ENCODE results near the gene BDH1. TPM values are rescaled to one million over a fixed set of nuclear protein-coding genes. Genes with fewer than 3 reads are reported as not detected.

Gene BDH1
- total RNA-seq, 1 experiment from 2014 or later, result 80.5 TPM

GRCh38 chr3:197500812-197501211 lies 55.0 kb downstream of the BDH1 start:
- H3K4me2 ChIP-seq (ENCODE audit: low read depth, low read length, poor library complexity, severe bottlenecking), result no peak overlapping the region

GRCh38 chr3:197499427-197499826 lies 56.3 kb downstream of the BDH1 start:
- H3K9me2 ChIP-seq (replicated peaks; ENCODE audit: insufficient read depth, low read length), result no peaks in the 10 kb centered on the region
- no peak overlapping the region for H3K9ac ChIP-seq (ENCODE audit: low read length)
- H4K20me1 ChIP-seq (ENCODE audit: insufficient read depth, low read depth, low read length), result no peaks in the 10 kb centered on the region
- no peaks in the 10 kb centered on the region for H3K36me3 ChIP-seq (ENCODE audit: insufficient read depth, low read length)
- H3K4me2 ChIP-seq (ENCODE audit: low read depth, low read length, poor library complexity, severe bottlenecking), result no peak overlapping the region
- DNase-seq, result no peak
- no peak overlapping the region for H3K27ac ChIP-seq (ENCODE audit: low read length)
- no peaks in the 10 kb centered on the region for H3K9me3 ChIP-seq (ENCODE audit: low read length)
- peaks cover 11% of the 10 kb centered on the region for H3K4me1 ChIP-seq (ENCODE audit: low read length)
- no peak overlapping the region for H3K4me3 ChIP-seq (ENCODE audit: low read length)
- H3K79me2 ChIP-seq (ENCODE audit: low read length), result no peaks in the 10 kb centered on the region
- no peak overlapping the region for H2AFZ ChIP-seq (ENCODE audit: low read length)
- H3K27me3 ChIP-seq (ENCODE audit: low read length), result no peaks in the 10 kb centered on the region

More at GRCh38 chr3:197500812-197501211, 55.0 kb downstream of the BDH1 start:
- no peaks in the 10 kb centered on the region for H3K36me3 ChIP-seq (ENCODE audit: insufficient read depth, low read length)
- no peaks in the 10 kb centered on the region for H3K9me3 ChIP-seq (ENCODE audit: low read length)
- peaks cover 4% of the 10 kb centered on the region; the same call in 1 of the 2 replicates for H3K4me1 ChIP-seq (ENCODE audit: low read length)
- no peaks in the 10 kb centered on the region for H4K20me1 ChIP-seq (ENCODE audit: insufficient read depth, low read depth, low read length)
- H3K9ac ChIP-seq (ENCODE audit: low read length), result no peak overlapping the region
- H3K27me3 ChIP-seq (ENCODE audit: low read length), result no peaks in the 10 kb centered on the region
- H3K4me3 ChIP-seq (ENCODE audit: low read length), result no peak overlapping the region
- H3K27ac ChIP-seq (ENCODE audit: low read length), result no peak overlapping the region
- DNase-seq, result no peak
- no peaks in the 10 kb centered on the region for H3K79me2 ChIP-seq (ENCODE audit: low read length)
- peak overlapping the region; percentile 24; the same call in 1 of the 2 replicates for H2AFZ ChIP-seq (ENCODE audit: low read length)
- H3K9me2 ChIP-seq (replicated peaks; ENCODE audit: insufficient read depth, low read length), result no peaks in the 10 kb centered on the region

GRCh38 chr3:197498499-197499241 lies 57.1 kb downstream of the BDH1 start:
- Histone ChIP-seq H3K4me2 (ENCODE audit: low read depth, low read length, poor library complexity, severe bottlenecking) (no peak overlapping the region), H3K79me2 (ENCODE audit: low read length) (no peaks in the 10 kb centered on the region), H3K9me3 (ENCODE audit: low read length) (no peaks in the 10 kb centered on the region), H3K27me3 (ENCODE audit: low read length) (no peaks in the 10 kb centered on the region), H3K9me2 (replicated peaks; ENCODE audit: insufficient read depth, low read length) (no peaks in the 10 kb centered on the region), H3K9ac (ENCODE audit: low read length) (no peak overlapping the region), H3K27ac (ENCODE audit: low read length) (no peak overlapping the region), H3K4me1 (ENCODE audit: low read length) (peaks cover 11% of the 10 kb centered on the region), H4K20me1 (ENCODE audit: insufficient read depth, low read depth, low read length) (no peaks in the 10 kb centered on the region), H3K36me3 (ENCODE audit: insufficient read depth, low read length) (no peaks in the 10 kb centered on the region), H3K4me3 (ENCODE audit: low read length) (no peak overlapping the region), H2AFZ (ENCODE audit: low read length) (no peak overlapping the region)
- DNase-seq, result no peak

GRCh38 chr3:197496746-197497125 lies 59.0 kb downstream of the BDH1 start:
- no peak for DNase-seq
- H3K9ac ChIP-seq (ENCODE audit: low read length), result no peak overlapping the region
- no peak overlapping the region for H3K4me2 ChIP-seq (ENCODE audit: low read depth, low read length, poor library complexity, severe bottlenecking)
- no peaks in the 10 kb centered on the region for H3K9me2 ChIP-seq (replicated peaks; ENCODE audit: insufficient read depth, low read length)
- H3K27ac ChIP-seq (ENCODE audit: low read length), result no peak overlapping the region
- no peaks in the 10 kb centered on the region for H3K79me2 ChIP-seq (ENCODE audit: low read length)
- no peaks in the 10 kb centered on the region for H3K36me3 ChIP-seq (ENCODE audit: insufficient read depth, low read length)
- no peaks in the 10 kb centered on the region for H4K20me1 ChIP-seq (ENCODE audit: insufficient read depth, low read depth, low read length)
- H3K4me1 ChIP-seq (ENCODE audit: low read length), result peaks cover 11% of the 10 kb centered on the region
- no peaks in the 10 kb centered on the region for H3K27me3 ChIP-seq (ENCODE audit: low read length)
- H3K4me3 ChIP-seq (ENCODE audit: low read length), result no peak overlapping the region
- no peak overlapping the region for H2AFZ ChIP-seq (ENCODE audit: low read length)
- H3K9me3 ChIP-seq (ENCODE audit: low read length), result no peaks in the 10 kb centered on the region

GRCh38 chr3:197495999-197496745 lies 59.6 kb downstream of the BDH1 start:
- Histone ChIP-seq H3K4me1 (ENCODE audit: low read length) (peaks cover 11% of the 10 kb centered on the region), H3K9me2 (replicated peaks; ENCODE audit: insufficient read depth, low read length) (no peaks in the 10 kb centered on the region), H3K4me2 (ENCODE audit: low read depth, low read length, poor library complexity, severe bottlenecking) (no peak overlapping the region), H4K20me1 (ENCODE audit: insufficient read depth, low read depth, low read length) (no peaks in the 10 kb centered on the region), H3K27ac (ENCODE audit: low read length) (no peak overlapping the region), H3K36me3 (ENCODE audit: insufficient read depth, low read length) (no peaks in the 10 kb centered on the region), H3K9me3 (ENCODE audit: low read length) (no peaks in the 10 kb centered on the region), H2AFZ (ENCODE audit: low read length) (no peak overlapping the region), H3K9ac (ENCODE audit: low read length) (no peak overlapping the region), H3K27me3 (ENCODE audit: low read length) (no peaks in the 10 kb centered on the region), H3K79me2 (ENCODE audit: low read length) (no peaks in the 10 kb centered on the region), H3K4me3 (ENCODE audit: low read length) (no peak overlapping the region)
- no peak for DNase-seq

- no peak for DNase-seq
- Histone ChIP-seq H3K9me3 (ENCODE audit: low read length) (no peaks in the 10 kb centered on the region), H3K27ac (ENCODE audit: low read length) (no peak overlapping the region), H3K4me3 (ENCODE audit: low read length) (no peak overlapping the region), H3K36me3 (ENCODE audit: insufficient read depth, low read length) (no peaks in the 10 kb centered on the region), H3K9ac (ENCODE audit: low read length) (no peak overlapping the region), H2AFZ (ENCODE audit: low read length) (no peak overlapping the region), H3K4me2 (ENCODE audit: low read depth, low read length, poor library complexity, severe bottlenecking) (no peak overlapping the region), H3K27me3 (ENCODE audit: low read length) (no peaks in the 10 kb centered on the region), H4K20me1 (ENCODE audit: insufficient read depth, low read depth, low read length) (no peaks in the 10 kb centered on the region), H3K9me2 (replicated peaks; ENCODE audit: insufficient read depth, low read length) (no peaks in the 10 kb centered on the region), H3K79me2 (ENCODE audit: low read length) (no peaks in the 10 kb centered on the region), H3K4me1 (ENCODE audit: low read length) (peaks cover 11% of the 10 kb centered on the region)
Observed at GRCh38 chr3:197495499-197495898, 60.3 kb downstream of the BDH1 start.

GRCh38 chr3:197495059-197495455 lies 60.7 kb downstream of the BDH1 start:
- Histone ChIP-seq H2AFZ (ENCODE audit: low read length) (no peak overlapping the region), H3K9me3 (ENCODE audit: low read length) (no peaks in the 10 kb centered on the region), H3K4me3 (ENCODE audit: low read length) (no peak overlapping the region), H3K4me2 (ENCODE audit: low read depth, low read length, poor library complexity, severe bottlenecking) (no peak overlapping the region), H3K36me3 (ENCODE audit: insufficient read depth, low read length) (no peaks in the 10 kb centered on the region), H3K9ac (ENCODE audit: low read length) (no peak overlapping the region), H3K79me2 (ENCODE audit: low read length) (no peaks in the 10 kb centered on the region), H3K4me1 (ENCODE audit: low read length) (peaks cover 11% of the 10 kb centered on the region), H3K27ac (ENCODE audit: low read length) (no peak overlapping the region), H3K27me3 (ENCODE audit: low read length) (no peaks in the 10 kb centered on the region), H3K9me2 (replicated peaks; ENCODE audit: insufficient read depth, low read length) (no peaks in the 10 kb centered on the region), H4K20me1 (ENCODE audit: insufficient read depth, low read depth, low read length) (no peaks in the 10 kb centered on the region)
- DNase-seq, result no peak

- H3K4me1 ChIP-seq (ENCODE audit: low read length), result peaks cover 11% of the 10 kb centered on the region
- no peaks in the 10 kb centered on the region for H3K9me2 ChIP-seq (replicated peaks; ENCODE audit: insufficient read depth, low read length)
- H3K27ac ChIP-seq (ENCODE audit: low read length), result no peak overlapping the region
- H4K20me1 ChIP-seq (ENCODE audit: insufficient read depth, low read depth, low read length), result no peaks in the 10 kb centered on the region
- no peak for DNase-seq
- no peaks in the 10 kb centered on the region for H3K36me3 ChIP-seq (ENCODE audit: insufficient read depth, low read length)
- no peak overlapping the region for H3K4me3 ChIP-seq (ENCODE audit: low read length)
- no peak overlapping the region for H2AFZ ChIP-seq (ENCODE audit: low read length)
- no peak overlapping the region for H3K9ac ChIP-seq (ENCODE audit: low read length)
- no peaks in the 10 kb centered on the region for H3K79me2 ChIP-seq (ENCODE audit: low read length)
- no peaks in the 10 kb centered on the region for H3K9me3 ChIP-seq (ENCODE audit: low read length)
- H3K27me3 ChIP-seq (ENCODE audit: low read length), result no peaks in the 10 kb centered on the region
- no peak overlapping the region for H3K4me2 ChIP-seq (ENCODE audit: low read depth, low read length, poor library complexity, severe bottlenecking)
Observed at GRCh38 chr3:197494366-197495058, 61.3 kb downstream of the BDH1 start.
